Neural progenitor cell (in vitro differentiated cells): Measurements from ENCODE around the gene CASP3. TPM values are rescaled to one million over a fixed set of nuclear protein-coding genes. Genes with fewer than 3 reads are reported as not detected.

Source experiments
- DNase-seq: peaks from one replicate; pipeline ENCODE4 v3.0.0-alpha.2; 2016; ENCODE audit warnings: low spot score
- H2AFZ ChIP-seq: fragments of 200-600 bp; sonication (generic); replicated peaks from 2 replicates; pipeline ENCODE4 v1.6.1; 2016; ENCODE audit warnings: antibody characterized with exemption
- H3F3A ChIP-seq: fragments of 200-600 bp; sonication (generic); 2 replicates; pipeline ENCODE4 v1.6.1; 2016; ENCODE audit warnings: antibody characterized with exemption, low read depth
- H3K27ac ChIP-seq: fragments of 200-600 bp; sonication (generic); 2 replicates; pipeline ENCODE4 v1.5.1; 2016; ENCODE audit warnings: mild to moderate bottlenecking
- H3K27me3 ChIP-seq: fragments of 200-600 bp; sonication (generic); 2 replicates; pipeline ENCODE4 v1.6.1; 2016; ENCODE audit warnings: mild to moderate bottlenecking, moderate library complexity
- H3K36me3 ChIP-seq: fragments of 200-600 bp; sonication (generic); 2 replicates; pipeline ENCODE4 v1.5.1; 2016
- H3K4me1 ChIP-seq: fragments of 200-600 bp; sonication (generic); 2 replicates; pipeline ENCODE4 v1.6.1; 2016; ENCODE audit warnings: mixed run types
- H3K4me2 ChIP-seq: fragments of 200-600 bp; sonication (generic); 2 replicates; pipeline ENCODE4 v1.6.1; 2016
- H3K4me3 ChIP-seq: fragments of 200-600 bp; sonication (generic); 2 replicates; pipeline ENCODE4 v1.5.1; 2016
- H3K79me2 ChIP-seq: fragments of 200-600 bp; sonication (generic); 2 replicates; pipeline ENCODE4 v1.6.1; 2016; ENCODE audit warnings: low read depth
- H3K9ac ChIP-seq: fragments of 200-600 bp; sonication (generic); 2 replicates; pipeline ENCODE4 v1.6.1; 2016
- H3K9me3 ChIP-seq: fragments of 200-600 bp; sonication (generic); 2 replicates; pipeline ENCODE4 v1.5.1; 2016; ENCODE audit warnings: low read depth
- H4K20me1 ChIP-seq: fragments of 200-600 bp; sonication (generic); 2 replicates; pipeline ENCODE4 v1.6.1; 2016; ENCODE audit warnings: low read depth
- H3K27ac Mint-ChIP-seq: 3 replicates; pipeline ENCODE4 v1.8.0; 2021; ENCODE audit warnings: mixed read lengths
- H3K27me3 Mint-ChIP-seq: 2 replicates; pipeline ENCODE4 v1.8.0; 2022; ENCODE audit warnings: low read depth, mild to moderate bottlenecking, inconsistent platforms, moderate library complexity, mixed read lengths; ENCODE audit not compliant: insufficient read depth
- H3K36me3 Mint-ChIP-seq: 3 replicates; pipeline ENCODE4 v1.8.0; 2021; ENCODE audit warnings: mixed read lengths
- H3K4me1 Mint-ChIP-seq: 3 replicates; pipeline ENCODE4 v1.8.0; 2021; ENCODE audit warnings: mixed read lengths
- H3K4me3 Mint-ChIP-seq: 3 replicates; pipeline ENCODE4 v1.8.0; 2021; ENCODE audit warnings: mild to moderate bottlenecking, moderate library complexity, mixed read lengths
- H3K9me3 Mint-ChIP-seq: 3 replicates; pipeline ENCODE4 v1.8.0; 2020; ENCODE audit warnings: mixed read lengths
- CTCF ChIP-seq: fragments of 200-600 bp; sonication (generic); IDR thresholded peaks from 2 replicates; pipeline ENCODE4 v1.5.1; 2017; ENCODE audit warnings: antibody characterized with exemption, mild to moderate bottlenecking
- EZH2 ChIP-seq: fragments of 200-600 bp; sonication (generic); IDR thresholded peaks from 2 replicates; pipeline ENCODE4 v1.6.1; 2017; ENCODE audit warnings: antibody characterized with exemption, mild to moderate bottlenecking, moderate library complexity
- EZH2phosphoT487 ChIP-seq: fragments of 200-600 bp; sonication (generic); IDR thresholded peaks from 2 replicates; pipeline ENCODE4 v1.6.1; 2017; ENCODE audit warnings: antibody characterized with exemption
- total RNA-seq: library from RNA; depleted of rRNA; stranded (reverse); fragments of >200 nt; gene quantifications from 2 replicates; pipeline ENCODE4 v1.2.3, GENCODE V29; 2015; ENCODE audit warnings: low replicate concordance

Gene CASP3
- total RNA-seq, 1 donor from 2014 or later: 69.8 TPM

GRCh38 chr4:184648054-184648312, 1.3 kb downstream of the CASP3 start:
- Mint-ChIP-seq H3K27me3 (no peaks in the 10 kb centered on the region), H3K27ac (peak overlapping the region; percentile 58), H3K4me3 (peak overlapping the region; percentile 90), H3K36me3 (peaks cover 2% of the 10 kb centered on the region), H3K4me1 (peaks cover 58% of the 10 kb centered on the region), H3K9me3 (no peaks in the 10 kb centered on the region)
- H3K27ac ChIP-seq: no peak overlapping the region
- H2AFZ ChIP-seq: peak overlapping the region; percentile 59
- no peaks in the 10 kb centered on the region for H3K9me3 ChIP-seq
- peaks cover 29% of the 10 kb centered on the region for H3K4me1 ChIP-seq
- H3K79me2 ChIP-seq: peaks cover 71% of the 10 kb centered on the region
- no peak for DNase-seq
- TF ChIP-seq CTCF (no peak), EZH2 (no peak), EZH2phosphoT487 (no peak)
- no peaks in the 10 kb centered on the region for H3K36me3 ChIP-seq
- H3K27me3 ChIP-seq: no peaks in the 10 kb centered on the region
- peaks cover 42% of the 10 kb centered on the region for H4K20me1 ChIP-seq
- peak overlapping the region; percentile 90 for H3K4me2 ChIP-seq
- H3K9ac ChIP-seq: peak overlapping the region; percentile 79
- H3K4me3 ChIP-seq: peak overlapping the region; percentile 89
- H3F3A ChIP-seq: peaks cover 27% of the 10 kb centered on the region

- Histone ChIP-seq H3K9ac (peak overlapping the region; percentile 79), H3K4me3 (peak overlapping the region; percentile 89), H3K36me3 (no peaks in the 10 kb centered on the region), H3F3A (peaks cover 27% of the 10 kb centered on the region), H3K27ac (no peak overlapping the region), H4K20me1 (peaks cover 42% of the 10 kb centered on the region), H3K79me2 (peaks cover 76% of the 10 kb centered on the region), H3K4me2 (peak overlapping the region; percentile 90), H3K4me1 (peaks cover 29% of the 10 kb centered on the region), H3K27me3 (no peaks in the 10 kb centered on the region), H3K9me3 (no peaks in the 10 kb centered on the region), H2AFZ (no peak overlapping the region)
- Mint-ChIP-seq H3K27me3 (peaks cover under 1% of the 10 kb centered on the region), H3K9me3 (no peaks in the 10 kb centered on the region), H3K36me3 (peaks cover 2% of the 10 kb centered on the region), H3K27ac (peak overlapping the region; percentile 58), H3K4me3 (peak overlapping the region; percentile 90), H3K4me1 (peaks cover 63% of the 10 kb centered on the region)
- TF ChIP-seq EZH2phosphoT487: no peak
- no peak for TF ChIP-seq CTCF
- TF ChIP-seq EZH2: no peak
- DNase-seq: no peak
Measured at GRCh38 chr4:184647266-184648053, 1.8 kb downstream of the CASP3 start.

- peaks cover 27% of the 10 kb centered on the region for H3F3A ChIP-seq
- H3K79me2 ChIP-seq: peaks cover 90% of the 10 kb centered on the region
- no peak for DNase-seq
- no peaks in the 10 kb centered on the region for H3K9me3 ChIP-seq
- no peak overlapping the region for H3K27ac ChIP-seq
- peaks cover 9% of the 10 kb centered on the region for H3K36me3 Mint-ChIP-seq
- H3K9ac ChIP-seq: no peak overlapping the region
- peaks cover 29% of the 10 kb centered on the region for H3K4me1 ChIP-seq
- H3K36me3 ChIP-seq: no peaks in the 10 kb centered on the region
- no peaks in the 10 kb centered on the region for H3K9me3 Mint-ChIP-seq
- no peak overlapping the region for H2AFZ ChIP-seq
- peak overlapping the region; percentile 37 for H3K4me3 Mint-ChIP-seq
- H3K27ac Mint-ChIP-seq: no peak overlapping the region
- H3K4me3 ChIP-seq: no peak overlapping the region
- no peaks in the 10 kb centered on the region for H3K27me3 ChIP-seq
- TF ChIP-seq EZH2phosphoT487: no peak
- no peak for TF ChIP-seq CTCF
- TF ChIP-seq EZH2: no peak
- H4K20me1 ChIP-seq: peaks cover 42% of the 10 kb centered on the region
- H3K4me2 ChIP-seq: no peak overlapping the region
- H3K4me1 Mint-ChIP-seq: peaks cover 62% of the 10 kb centered on the region
- peaks cover 2% of the 10 kb centered on the region for H3K27me3 Mint-ChIP-seq
Measured at GRCh38 chr4:184645904-184646610, 3.2 kb downstream of the CASP3 start.
